HG02588 (cell line): ENCODE data around the gene LRRC70.
A peak's percentile ranks its signal among the peaks of the same experiment; 100 is the strongest.
"Not testable (repeated sequence)": the region's sequence is repeated elsewhere in the genome, so short reads cannot be mapped to it uniquely, and the experiment has no call there.

ENCODE experiments used
- ATAC-seq: cut with Tn5 transposase; IDR thresholded peaks from one replicate; pipeline ENCODE4 v1.9.1; 2021; ENCODE audit warnings: mild to moderate bottlenecking, moderate library complexity; ENCODE audit not compliant: unreplicated experiment

Gene LRRC70, protein sequence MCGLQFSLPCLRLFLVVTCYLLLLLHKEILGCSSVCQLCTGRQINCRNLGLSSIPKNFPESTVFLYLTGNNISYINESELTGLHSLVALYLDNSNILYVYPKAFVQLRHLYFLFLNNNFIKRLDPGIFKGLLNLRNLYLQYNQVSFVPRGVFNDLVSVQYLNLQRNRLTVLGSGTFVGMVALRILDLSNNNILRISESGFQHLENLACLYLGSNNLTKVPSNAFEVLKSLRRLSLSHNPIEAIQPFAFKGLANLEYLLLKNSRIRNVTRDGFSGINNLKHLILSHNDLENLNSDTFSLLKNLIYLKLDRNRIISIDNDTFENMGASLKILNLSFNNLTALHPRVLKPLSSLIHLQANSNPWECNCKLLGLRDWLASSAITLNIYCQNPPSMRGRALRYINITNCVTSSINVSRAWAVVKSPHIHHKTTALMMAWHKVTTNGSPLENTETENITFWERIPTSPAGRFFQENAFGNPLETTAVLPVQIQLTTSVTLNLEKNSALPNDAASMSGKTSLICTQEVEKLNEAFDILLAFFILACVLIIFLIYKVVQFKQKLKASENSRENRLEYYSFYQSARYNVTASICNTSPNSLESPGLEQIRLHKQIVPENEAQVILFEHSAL

DNA sequence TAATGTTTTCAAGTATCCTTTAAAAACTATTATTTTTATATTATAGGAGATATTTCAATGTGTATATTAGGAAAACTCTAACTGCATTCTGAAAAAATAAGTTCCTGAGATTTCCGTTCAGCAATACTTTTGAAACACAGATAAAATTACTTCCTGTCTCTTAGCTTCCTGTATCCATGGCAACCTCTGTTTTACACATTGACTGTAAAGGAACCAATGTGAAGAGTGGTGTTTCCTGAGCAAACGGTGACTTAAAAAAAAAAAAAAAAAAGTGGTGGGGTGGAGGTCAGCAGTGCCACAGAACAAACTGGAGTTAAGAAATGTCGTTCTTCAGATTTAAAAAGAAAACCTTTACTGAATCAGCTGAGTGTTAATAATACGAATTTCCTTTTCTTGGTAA is at the start of gene LRRC70:
TSS of gene LRRC70 (plus strand) at position 280 of the 400 bp plus-strand sequence. CDS start 620 bp downstream, outside the sequence.
- ATAC-seq, result peak; percentile 80

DNA sequence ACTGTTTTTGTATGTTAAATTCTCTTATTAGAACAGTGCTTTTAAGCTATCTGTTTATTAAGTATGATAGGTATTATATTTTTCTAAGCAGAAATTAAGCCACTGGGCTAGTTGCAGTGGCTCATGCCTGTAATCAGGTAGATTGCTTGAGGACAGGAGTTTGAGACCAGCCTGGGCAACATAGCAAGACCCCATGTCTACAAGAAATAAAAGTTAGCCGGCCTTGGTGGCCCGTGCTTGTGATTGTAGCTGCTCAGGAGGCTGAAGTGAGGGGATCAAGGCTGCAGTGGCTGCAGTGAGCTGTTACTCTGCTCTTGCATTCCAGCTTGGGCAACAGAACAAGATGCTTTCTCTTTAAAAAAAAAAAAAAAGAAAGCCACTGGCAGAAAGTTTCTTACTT is 45.0 kb upstream of the LRRC70 start:
- no peak for ATAC-seq

DNA sequence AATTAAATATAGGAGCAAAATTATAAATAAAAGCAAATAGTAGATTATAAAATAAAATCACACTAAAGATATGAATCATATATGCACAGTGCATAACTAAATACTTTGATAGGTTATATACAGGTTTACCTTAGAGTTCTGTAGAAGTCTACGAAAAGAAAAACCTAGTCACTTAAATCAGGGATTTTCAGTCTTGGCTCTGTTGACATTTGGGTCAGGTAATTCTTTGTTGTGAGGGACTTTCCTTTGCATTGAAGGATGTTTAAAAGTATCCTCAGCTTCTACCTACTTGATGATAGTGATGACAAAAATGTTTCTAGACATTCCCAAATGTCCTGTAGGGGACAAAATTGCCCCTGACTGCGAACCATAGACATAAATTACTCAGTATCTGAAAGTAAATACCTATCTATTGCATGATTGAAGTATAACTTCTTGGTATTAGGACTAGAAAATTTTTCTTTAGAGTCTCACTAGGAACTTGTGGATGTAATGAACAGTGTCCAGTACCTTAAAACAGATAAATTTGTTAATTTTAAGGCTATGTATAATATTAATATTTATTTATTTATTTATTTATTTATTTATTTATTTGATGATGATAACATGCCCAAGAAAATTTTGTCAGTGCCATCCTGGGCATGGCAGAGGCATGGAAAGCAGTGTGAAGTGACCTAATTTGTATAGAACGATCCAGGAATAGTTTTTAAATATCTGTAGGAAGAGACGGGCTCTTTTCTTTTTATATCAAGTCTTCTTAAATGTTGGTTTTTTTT is 44.0 kb upstream of the LRRC70 start:
- ATAC-seq, result no peak

DNA sequence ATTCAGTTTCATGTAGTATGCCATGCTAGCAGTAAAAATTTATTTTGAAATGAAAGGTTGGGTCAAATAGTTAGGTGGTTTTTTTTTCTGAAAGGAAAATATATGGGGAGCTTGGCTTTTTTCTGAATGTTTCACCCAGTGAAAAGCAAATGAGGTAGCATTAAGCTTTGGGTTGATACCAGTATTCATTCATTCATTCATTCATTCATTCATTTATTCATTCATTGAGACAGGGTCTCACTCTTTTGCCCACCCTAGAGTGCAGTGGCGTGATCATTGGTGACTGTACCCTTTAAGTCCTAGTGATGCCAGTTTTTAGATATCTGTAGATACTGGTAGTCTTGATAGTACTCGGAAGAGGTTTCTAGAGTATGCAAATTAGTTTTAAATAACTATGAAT is 42.4 kb upstream of the LRRC70 start:
- ATAC-seq, result no peak

DNA sequence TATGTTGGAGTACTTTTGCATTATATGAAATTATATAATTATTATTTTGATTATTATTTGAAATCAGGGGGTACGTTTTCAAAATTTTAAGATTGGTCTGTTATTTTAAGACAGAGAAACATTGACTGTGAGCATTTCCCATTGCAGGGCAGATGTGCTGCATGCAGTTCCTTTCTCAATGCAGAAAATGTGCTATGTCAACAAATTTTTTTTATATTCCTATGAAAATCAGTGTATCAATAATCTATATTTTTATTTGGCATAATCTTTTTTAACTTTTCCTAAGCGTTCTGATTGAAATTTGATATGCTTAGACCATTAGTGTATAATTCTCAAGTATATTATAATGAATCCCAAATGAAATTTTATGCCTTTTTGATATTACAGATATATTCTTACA is 41.8 kb upstream of the LRRC70 start:
- no peak for ATAC-seq

DNA sequence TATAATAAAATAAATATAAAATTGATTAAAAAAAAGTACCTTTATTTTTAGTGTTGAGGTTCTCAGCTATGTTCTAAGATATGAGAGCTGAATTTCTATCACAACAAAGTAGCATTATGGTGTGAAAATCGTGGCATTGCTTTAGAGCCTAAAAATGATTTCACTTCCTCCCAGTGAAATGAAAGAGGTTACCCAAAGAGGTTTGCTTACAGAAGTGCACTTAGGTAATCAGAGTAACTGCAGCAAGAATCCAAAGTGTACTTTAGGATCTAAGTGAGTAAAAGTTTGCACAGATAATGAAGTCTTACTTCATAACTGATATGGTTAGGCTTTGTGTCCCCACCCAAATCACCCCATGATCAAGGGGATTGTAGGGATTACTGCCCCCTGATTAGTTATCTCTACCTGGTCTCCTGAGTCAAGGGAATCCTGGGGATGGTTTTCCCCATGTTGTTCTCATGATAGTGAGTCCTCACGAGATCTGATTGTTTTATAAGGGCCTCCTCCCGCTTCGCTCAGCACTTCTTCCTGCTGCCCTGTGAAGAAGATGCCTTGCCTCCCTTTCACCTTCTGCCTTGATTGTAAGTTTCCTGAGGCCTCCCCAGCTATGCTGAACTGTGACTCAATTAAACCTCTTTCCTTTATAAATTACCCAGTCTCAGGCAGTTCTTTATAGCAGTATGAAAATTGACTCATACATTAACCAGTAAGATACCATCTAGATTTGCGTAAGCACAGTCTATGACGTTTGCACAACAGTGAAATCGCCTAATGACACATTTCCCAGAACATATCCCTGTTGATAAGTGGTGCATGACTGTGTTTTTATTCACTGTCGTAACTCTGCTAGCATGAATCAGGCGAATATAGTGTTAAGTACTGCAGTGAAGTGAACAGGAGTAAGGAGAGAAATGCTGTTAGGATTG is 40.3 kb upstream of the LRRC70 start:
- no peak for ATAC-seq

DNA sequence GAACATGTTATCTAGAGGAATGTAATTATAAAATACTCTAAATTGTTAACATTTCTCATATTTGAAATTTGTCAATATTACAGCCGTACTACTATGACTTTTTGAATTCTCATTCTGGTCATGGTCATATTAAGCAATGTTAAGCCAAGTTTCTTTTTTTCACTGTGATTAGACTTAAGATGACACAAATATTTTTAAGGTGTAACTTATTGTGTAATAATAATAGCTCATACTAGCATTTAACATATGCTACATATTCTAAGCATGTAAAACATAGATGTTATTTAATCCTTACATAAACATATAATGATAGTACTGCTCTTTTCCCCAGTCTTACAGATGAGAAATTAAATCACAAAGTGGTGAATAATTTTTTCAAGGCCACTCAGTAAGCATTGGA is 35.9 kb upstream of the LRRC70 start:
- no peak for ATAC-seq

DNA sequence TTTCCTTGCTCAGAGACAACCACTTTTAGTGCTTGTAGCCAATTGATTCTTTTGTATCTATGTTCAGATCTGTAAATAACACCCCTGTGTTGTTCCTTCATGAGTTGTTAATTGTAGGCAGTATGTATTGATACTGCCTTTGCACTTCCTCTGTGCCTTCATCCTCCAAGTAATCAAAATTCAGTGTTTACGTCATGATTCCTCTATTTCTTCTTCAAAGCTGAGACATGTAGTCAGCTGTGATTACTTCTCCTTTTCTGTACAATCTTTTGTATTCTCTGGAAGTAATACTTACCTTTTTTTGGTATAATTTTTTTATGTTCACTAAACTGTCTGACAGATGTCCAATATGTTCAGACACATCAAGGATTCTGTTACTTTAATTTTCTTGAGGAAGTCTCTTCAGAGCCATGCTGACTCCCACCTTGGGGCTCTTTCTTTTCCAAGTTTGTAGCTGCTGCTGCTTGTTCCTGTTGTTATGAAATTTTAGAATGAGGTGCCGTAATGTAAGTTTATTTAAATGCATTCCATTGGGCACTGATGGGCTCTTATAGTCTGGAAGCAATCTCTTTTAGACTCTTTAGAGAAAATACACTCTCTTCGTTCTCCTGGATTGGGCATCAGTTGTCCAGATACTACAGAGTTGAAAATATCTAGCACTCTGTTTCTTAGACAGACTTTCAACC is 30.5 kb upstream of the LRRC70 start:
- no peak for ATAC-seq

DNA sequence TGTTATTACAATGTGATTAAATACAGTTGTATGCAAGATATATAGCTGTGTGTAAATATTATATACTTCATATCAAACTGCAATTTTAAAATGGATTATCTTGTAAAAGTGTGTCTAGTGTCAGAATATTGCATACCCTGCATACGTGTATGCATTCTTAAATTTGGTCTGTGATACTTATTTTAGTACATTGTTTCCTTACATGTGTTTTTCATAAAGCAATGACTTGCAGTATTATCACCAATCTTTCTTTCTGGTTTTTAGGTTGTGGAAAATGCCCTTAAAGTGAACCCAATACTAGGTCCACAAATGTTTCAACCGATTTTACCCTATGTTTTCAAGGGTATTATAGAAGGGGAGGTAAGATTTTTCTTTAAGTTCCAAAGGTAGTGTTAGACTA is 28.5 kb upstream of the LRRC70 start:
- no peak for ATAC-seq

DNA sequence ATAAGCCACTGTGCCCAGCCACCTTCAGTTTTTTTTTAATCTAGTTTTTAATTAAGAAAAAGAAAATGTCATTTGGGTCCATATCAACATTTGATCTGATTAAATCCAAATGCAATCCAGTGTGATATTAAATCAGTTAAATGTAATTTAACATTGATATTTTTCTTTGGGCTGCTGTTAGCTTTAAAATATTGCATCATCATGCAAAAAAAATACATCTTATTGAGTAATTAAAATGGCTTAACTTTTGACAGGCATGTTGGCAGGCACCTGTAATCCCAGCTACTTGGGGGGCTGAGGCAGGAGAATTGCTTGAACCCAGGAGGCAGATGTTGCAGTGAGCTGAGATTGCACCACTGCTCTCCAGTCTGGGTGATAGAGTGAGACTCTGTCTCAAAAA is 22.7 kb upstream of the LRRC70 start:
- no peak for ATAC-seq

DNA sequence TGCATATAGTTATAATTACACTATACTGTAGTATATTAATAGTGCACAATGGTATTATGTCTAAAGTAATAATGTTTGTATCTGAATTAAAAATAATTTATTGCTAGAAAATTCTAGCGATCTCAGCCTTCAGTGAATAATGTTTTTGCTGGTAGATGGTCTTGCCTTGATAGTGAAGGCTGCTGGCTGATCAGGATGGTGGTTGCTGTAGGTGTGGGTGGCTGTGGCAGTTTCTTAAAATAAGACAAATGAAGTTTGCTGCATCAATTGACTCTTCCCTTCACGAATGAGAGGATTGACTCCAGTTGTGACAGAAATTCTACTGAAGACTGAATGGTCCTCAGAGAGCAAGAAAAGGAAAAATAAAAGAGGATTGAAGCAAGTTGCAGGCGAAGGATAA is 19.7 kb upstream of the LRRC70 start:
- no peak for ATAC-seq

DNA sequence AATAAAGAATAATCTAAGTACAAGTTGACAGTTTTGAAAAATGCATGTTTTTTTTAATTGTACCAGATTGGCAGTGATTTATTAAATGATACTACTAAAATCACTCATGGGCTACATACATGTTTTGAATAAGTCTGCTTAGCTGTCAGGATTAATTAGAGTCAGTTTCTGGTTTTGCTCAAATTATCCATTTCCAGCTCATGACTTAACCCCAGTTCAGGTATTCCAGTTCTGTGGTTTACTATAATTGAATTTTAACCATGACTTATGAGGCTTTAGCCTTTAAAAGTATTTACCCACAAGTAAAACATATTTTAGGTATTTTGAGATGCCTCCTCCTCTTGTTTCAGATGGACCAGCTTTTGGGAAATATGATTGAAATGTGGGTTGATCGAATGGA is 17.8 kb upstream of the LRRC70 start:
- no peak for ATAC-seq

DNA sequence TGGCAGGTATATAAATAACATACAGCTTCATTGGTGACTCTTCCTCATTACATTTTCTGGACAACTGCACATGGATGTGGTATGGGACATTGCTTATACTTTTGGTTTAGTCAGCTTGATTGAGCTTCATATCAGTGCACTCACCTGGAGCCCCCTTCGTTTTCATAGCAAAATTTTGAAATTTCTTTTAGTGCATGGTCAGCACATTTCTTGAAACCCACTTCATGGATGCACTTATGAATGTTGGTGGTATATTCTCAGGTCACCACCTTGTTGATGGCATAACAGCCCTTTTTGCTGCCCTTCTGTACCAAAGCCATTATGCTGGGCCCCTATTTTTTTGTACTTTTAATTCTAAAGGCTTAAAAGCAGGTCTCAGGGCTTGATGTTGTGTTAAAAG is 16.7 kb upstream of the LRRC70 start:
- ATAC-seq, result no peak

DNA sequence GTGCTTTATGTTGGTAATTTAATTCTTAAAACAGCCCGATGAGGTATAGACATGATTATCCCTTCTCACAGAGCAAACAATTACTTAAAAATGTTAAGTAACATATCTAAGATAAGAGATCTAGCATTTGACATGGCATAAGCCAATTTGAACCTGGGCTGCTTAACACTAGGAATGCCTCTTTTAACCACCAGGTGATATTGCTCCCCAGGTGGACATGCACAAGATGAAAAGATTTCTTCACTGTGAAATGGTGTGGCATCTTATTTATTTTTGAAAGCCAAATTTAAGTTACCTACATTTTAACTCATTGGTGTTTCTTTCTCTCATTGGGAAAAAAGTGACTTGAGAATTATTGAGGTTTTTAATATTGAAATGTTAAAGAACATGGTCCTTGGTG is 15.8 kb upstream of the LRRC70 start:
- ATAC-seq, result no peak

DNA sequence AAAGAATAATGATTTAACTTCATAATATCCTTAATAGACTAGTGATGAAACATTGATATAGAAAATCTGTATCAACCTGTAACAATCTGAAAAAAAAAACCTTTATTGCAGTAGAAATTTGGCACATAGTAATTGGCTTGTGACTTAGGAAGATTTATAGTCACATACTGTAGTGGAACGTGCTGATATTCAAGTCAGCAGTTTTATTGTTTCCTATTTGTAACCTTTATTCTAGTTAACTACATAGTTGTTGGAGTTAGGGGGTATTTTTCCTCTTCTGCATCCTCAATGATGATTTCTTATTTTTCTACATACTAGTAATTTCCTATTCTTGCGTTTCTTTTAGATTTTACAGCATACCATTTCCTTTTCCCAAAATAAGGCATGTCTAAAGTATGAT is 14.5 kb upstream of the LRRC70 start:
- no peak for ATAC-seq

DNA sequence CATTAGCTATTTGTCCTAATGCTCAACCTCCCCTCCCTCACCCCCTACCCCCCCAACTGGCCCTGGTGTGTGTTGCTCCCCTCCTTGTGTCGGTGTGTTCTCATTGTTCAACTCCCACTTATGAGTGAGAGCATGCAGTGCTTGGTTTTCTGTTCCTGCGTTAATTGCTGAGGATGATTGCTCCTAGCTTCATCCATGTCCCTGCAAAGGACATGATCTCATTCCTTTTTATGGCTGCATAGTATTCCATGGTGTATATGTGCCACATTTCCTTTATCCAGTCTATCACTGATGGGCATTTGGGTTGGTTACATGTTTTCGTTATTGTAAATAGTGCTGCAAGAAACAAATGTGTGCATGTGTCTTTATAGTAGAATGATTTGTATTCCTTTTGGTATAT is 12.9 kb upstream of the LRRC70 start:
- ATAC-seq, result not testable (repeated sequence)

DNA sequence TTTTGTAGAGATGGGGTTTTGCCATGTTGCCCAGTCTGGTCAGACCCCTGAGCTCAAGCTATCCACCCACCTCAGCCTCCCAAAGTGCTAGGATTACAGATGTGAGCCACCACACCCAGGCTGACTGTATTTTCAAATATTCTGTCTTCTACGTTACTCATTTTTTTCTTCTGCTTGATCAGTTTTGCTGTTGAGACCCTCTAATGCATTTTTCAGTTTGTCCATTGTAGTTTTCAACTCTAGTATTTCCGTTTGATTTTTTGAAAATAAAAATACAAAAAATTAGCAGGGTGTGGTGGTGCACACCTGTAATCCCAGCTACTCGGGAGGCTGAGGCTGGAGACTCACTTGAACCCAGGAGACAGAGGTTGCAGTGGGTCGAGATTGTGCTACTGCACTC is 10.5 kb upstream of the LRRC70 start:
- no peak for ATAC-seq

DNA sequence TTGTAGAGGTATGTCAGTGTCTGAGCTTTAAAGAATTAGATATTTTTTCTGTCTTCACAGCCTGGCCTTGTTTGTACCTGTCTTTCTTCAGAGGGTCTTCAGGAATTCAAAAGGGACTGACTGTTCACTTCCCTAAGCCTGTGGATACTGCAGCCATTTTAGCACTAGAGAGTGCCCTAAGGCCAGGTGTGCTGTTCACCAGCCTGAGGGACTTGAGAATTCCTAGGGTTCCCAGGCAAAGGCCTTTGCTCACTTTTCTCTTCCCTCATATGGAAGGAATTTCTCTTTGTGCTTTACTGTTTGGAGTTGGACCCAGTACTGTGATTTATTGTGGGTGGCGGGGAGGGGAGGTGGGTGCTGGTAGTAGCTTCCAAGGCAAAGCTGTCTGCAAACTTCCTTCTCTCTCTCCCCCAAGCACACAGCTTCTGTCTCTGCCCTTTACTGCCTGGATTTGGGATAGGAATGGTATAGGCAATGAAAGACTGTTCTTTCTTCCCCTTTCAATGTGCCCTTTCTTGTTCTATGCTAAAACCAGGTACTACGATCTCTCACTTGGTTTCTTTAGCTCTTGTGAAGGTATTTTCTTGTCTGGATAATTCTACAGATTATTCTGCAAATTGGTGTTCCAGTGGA is 9.7 kb upstream of the LRRC70 start:
- ATAC-seq, result no peak

DNA sequence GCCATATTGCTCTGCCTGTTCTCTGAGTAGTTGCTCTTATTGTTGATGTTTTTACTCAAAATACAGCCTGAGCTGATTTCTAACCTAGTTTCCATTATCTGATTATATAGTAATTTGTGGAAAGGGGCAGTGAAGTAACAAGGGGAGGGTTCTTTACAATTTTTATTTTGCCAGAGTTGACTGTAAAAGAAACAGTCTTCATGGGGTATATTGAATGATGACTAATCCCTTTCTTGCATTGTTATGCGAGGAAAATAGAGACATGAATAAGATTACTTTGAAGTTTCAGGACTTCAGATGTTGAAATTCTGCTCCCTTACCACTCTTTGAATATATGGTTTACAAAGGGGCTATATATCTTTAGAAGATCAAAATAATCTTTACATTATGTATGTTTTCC is 9.1 kb upstream of the LRRC70 start:
- ATAC-seq, result no peak
